Suprapubic skin (tissue), 4 donors: ENCODE data around the gene BRPF1.

Experiments used
- POLR2A ChIP-seq, 2 donors: fragments of 450-650 bp; IDR thresholded peaks; one replicate each; pipeline ENCODE4 v1.6.1; 2017; ENCODE audit warnings: antibody characterized with exemption in 2 of 2, mild to moderate bottlenecking in 2 of 2, moderate library complexity in 2 of 2
- POLR2AphosphoS5 ChIP-seq, 3 donors: sonication (generic); formaldehyde crosslinking; IDR thresholded peaks; one replicate each; pipeline ENCODE4 v1.6.1; 2017; ENCODE audit warnings: antibody characterized with exemption in 3 of 3
- TF ChIP-seq, protein P1 (sequence below), 2 donors: fragments of 200-600 bp in 1 of 2; fragments of 450-650 bp in 1 of 2; sonication (generic) in 1 of 2; IDR thresholded peaks; one replicate each; pipeline ENCODE4 v1.5.1; 2016 to 2019; ENCODE audit warnings: antibody characterized with exemption in 2 of 2, mild to moderate bottlenecking in 1 of 2, moderate library complexity in 1 of 2

DNA sequence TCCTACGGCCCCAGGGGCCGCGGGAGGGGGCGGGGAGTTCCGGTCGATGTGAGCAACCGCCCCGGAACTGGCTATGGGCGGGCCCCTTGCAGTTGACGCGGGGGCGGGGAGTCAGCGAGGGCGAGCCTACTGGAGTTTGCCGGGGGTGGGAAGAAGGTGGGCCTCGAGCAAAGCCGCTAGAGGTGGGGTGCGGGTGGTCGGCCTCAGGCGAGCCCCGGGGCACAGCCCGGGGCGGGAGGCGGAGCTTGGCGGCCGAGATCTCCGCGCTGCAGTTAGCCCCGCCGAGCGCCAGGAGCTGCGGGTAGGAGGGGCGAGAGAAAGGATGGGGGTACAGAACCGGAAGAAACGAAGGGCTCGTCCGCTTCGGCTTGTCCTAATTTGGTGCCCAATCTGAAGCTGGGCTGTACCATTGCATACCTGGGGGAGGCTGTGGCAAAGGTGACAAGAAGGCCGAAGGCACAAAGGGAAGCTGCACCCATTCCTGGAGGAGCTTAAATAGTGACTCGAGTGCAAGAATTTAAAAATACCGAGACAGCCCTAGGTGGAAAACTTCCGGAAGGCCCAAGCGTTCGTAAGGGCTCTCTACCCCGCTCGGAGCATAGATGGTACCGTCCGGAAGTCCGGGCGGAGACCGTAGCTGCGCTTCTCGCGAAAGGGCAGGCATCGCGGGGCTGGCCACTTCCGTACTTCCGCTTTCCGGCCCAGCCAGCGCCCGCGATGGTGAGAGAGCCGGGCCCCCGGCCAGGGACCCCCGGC is 61.0 kb downstream of the BRPF1 start, which contains the start of the genes ARPC4 and TADA3:
- peak; percentile 17 to 65 for TF ChIP-seq POLR2A (IDR thresholded peaks at IDR 0.05)
- TF ChIP-seq, protein P1, sequence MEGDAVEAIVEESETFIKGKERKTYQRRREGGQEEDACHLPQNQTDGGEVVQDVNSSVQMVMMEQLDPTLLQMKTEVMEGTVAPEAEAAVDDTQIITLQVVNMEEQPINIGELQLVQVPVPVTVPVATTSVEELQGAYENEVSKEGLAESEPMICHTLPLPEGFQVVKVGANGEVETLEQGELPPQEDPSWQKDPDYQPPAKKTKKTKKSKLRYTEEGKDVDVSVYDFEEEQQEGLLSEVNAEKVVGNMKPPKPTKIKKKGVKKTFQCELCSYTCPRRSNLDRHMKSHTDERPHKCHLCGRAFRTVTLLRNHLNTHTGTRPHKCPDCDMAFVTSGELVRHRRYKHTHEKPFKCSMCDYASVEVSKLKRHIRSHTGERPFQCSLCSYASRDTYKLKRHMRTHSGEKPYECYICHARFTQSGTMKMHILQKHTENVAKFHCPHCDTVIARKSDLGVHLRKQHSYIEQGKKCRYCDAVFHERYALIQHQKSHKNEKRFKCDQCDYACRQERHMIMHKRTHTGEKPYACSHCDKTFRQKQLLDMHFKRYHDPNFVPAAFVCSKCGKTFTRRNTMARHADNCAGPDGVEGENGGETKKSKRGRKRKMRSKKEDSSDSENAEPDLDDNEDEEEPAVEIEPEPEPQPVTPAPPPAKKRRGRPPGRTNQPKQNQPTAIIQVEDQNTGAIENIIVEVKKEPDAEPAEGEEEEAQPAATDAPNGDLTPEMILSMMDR (IDR thresholded peaks at IDR 0.05) = peak in 1 of 2 donors; percentile 17
- TF ChIP-seq POLR2AphosphoS5 (IDR thresholded peaks at IDR 0.05) = peak in 2 of 3 donors; percentile 70 to 85
